Mucosa of rectum (tissue), 2 donors: ENCODE results near the gene MDM4.

Experiments
- H3K27ac ChIP-seq, 2 donors: one replicate each; pipeline ENCODE4 v1.7.0; 2013; ENCODE audit warnings: inconsistent platforms in 2 of 2, low read depth in 2 of 2, low read length in 2 of 2
- H3K27me3 ChIP-seq, 2 donors: one replicate each; pipeline ENCODE4 v1.7.0; 2013; ENCODE audit warnings: low read length in 2 of 2; ENCODE audit not compliant: control insufficient read depth in 2 of 2, insufficient read depth in 2 of 2
- H3K36me3 ChIP-seq, 2 donors: one replicate each; pipeline ENCODE4 v1.7.0; 2013; ENCODE audit warnings: low read length in 2 of 2; ENCODE audit not compliant: control insufficient read depth in 2 of 2, insufficient read depth in 2 of 2
- H3K4me1 ChIP-seq, 2 donors: one replicate each; pipeline ENCODE4 v1.7.0; 2013; ENCODE audit warnings: low read length in 2 of 2, mild to moderate bottlenecking in 1 of 2; ENCODE audit not compliant: control insufficient read depth in 2 of 2, insufficient read depth in 2 of 2
- H3K4me3 ChIP-seq, 2 donors: one replicate each; pipeline ENCODE4 v1.7.0; 2013; ENCODE audit warnings: low read length in 2 of 2
- H3K9ac ChIP-seq, 2 donors: one replicate each; pipeline ENCODE4 v1.7.0; 2013; ENCODE audit warnings: low read length in 2 of 2, low read depth in 1 of 2, mild to moderate bottlenecking in 1 of 2
- H3K9me3 ChIP-seq, 2 donors: one replicate each; pipeline ENCODE4 v1.7.0; 2013; ENCODE audit warnings: low read length in 2 of 2; ENCODE audit not compliant: control insufficient read depth in 2 of 2
- donor health status: healthy.
- donor health status: Normal muscosa, but diverticular disease.

MDM4 gene

DNA sequence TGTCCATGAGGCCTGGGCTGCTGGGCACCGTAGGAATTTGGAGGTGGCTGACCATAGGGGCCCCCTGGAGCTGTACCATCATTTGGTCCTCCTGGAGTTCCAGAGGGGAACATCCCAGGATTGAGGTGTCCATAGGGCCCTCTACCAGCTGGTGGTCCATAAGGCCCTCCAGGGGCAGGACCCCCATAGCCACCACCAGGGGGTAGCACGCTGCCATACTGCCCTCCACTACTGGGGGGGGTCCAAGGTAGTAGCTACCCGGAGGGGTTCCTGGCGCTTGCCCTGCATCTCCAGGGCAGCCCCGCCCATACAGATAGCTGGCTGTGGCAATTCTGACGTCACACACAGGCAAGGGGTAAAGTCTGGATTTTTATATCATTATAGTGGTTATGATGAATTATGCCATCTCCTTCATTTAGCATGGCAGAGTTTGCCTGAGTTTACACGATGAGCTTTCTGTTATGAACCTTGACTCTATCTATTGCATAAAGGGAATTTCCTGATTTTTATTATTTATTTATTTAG is 13.2 kb downstream of the MDM4 start:
- H3K27me3 ChIP-seq = no peaks in the 10 kb centered on the region
- no peak overlapping the region for H3K27ac ChIP-seq
- H3K9ac ChIP-seq = no peak overlapping the region
- no peaks in the 10 kb centered on the region for H3K9me3 ChIP-seq
- no peak overlapping the region for H3K4me3 ChIP-seq
- no peaks in the 10 kb centered on the region for H3K4me1 ChIP-seq
- H3K36me3 ChIP-seq = peaks cover 50 to 72% of the 10 kb centered on the region in 2 donors

DNA sequence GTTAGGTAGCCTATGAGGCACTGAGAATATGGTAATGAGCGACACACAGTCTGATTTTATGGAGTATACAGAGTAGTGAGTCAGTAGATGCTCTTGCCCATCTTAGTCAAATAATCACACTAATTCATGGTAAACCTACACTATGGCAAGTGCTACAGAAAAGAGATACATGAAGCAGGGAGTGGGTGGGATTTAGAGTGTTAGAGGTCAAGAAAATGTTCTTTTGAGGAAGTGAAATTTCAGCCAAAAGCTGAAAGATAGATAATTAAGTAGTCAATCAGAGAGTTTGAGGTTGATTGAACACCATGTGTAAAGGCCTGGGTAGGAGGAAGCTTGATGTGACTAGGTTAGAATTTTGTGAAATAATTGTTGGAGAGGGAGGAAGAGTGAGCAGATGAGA is 14.7 kb downstream of the MDM4 start:
- no peak overlapping the region for H3K4me3 ChIP-seq
- H3K36me3 ChIP-seq = peaks cover 52 to 72% of the 10 kb centered on the region in 2 donors
- H3K9me3 ChIP-seq = no peaks in the 10 kb centered on the region
- no peak overlapping the region for H3K27ac ChIP-seq
- no peaks in the 10 kb centered on the region for H3K27me3 ChIP-seq
- H3K9ac ChIP-seq = no peak overlapping the region
- no peaks in the 10 kb centered on the region for H3K4me1 ChIP-seq

DNA sequence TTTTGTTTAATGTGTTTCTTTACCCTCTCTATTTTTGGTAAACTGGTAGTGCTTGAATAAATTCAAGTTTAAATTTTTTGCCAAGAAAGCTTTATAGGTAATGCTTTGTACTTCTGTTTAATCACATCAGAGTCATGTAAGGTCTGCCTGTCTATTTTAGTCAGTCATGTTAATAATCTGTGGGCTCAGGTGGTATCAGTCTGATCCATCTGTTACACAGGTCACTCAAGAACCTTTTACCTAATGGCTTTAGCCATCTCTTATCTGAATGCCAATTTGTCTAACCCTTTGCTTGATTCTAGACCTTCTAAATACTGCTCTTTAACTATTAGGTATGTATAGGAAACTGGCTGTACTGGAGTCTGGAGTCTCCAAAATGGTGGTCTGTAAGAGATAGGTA is 16.6 kb downstream of the MDM4 start:
- Histone ChIP-seq H3K9ac (no peak overlapping the region), H3K27me3 (no peaks in the 10 kb centered on the region), H3K27ac (no peak overlapping the region), H3K4me3 (no peak overlapping the region), H3K9me3 (no peaks in the 10 kb centered on the region), H3K36me3 (peaks cover 56 to 70% of the 10 kb centered on the region in 2 donors), H3K4me1 (no peaks in the 10 kb centered on the region)

DNA sequence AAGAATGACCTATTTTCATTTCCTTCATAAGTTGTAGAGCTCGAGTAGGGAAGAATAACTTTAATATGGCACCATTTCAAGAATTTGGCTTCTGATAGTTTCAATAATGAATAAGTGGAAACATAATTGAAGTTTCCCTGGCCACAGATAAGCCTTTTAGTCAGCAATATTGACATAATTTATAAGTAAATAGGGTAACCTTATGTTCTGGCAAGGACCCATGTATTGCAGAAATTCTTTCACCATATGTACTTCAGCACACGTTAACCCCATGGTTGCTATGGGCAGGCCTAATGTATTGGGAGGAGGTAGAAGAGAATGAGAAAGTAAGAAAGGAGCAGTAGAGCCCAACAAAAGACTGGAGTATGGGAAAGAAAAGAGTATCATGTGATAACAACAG is 25.4 kb downstream of the MDM4 start:
- Histone ChIP-seq H3K9ac (no peak overlapping the region), H3K9me3 (no peaks in the 10 kb centered on the region), H3K27ac (no peak overlapping the region), H3K4me3 (no peak overlapping the region), H3K27me3 (no peaks in the 10 kb centered on the region), H3K36me3 (peaks cover 56 to 79% of the 10 kb centered on the region in 2 donors), H3K4me1 (no peaks in the 10 kb centered on the region)

DNA sequence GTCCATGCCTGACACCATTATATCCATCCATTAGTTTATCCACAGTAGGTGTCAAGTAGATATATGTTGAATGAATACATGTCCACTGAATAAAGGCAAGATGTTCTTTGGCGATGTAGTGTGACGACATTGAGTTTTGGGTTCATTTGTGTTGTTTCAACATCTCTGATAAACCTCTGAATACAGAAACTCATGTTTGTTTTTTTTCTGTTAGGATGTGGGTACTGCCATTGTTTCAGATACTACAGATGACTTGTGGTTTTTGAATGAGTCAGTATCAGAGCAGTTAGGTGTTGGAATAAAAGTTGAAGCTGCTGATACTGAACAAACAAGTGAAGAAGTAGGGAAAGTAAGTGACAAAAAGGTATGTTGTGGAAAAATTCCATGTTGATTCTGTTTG is 28.1 kb downstream of the MDM4 start:
- H3K36me3 ChIP-seq = peaks cover 67 to 85% of the 10 kb centered on the region in 2 donors
- H3K9ac ChIP-seq = no peak overlapping the region

DNA sequence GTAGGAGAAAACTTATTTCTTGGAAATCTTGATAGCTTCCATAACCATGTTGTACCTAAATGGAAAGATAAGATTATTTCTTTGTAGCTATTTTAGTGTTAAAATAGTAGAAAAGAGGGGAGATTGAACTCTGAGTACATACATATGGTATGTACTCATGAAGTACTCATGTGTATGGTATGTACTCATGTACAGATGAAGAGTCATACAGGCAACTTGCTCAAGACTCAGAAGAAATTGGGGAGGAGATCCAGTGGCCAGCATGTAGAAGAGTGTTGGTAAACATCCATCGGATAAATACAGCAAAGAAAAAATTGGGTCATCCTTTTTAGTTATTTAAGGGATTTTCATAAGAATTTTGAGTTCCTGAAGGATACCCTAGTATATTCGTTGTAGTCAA is 29.0 kb downstream of the MDM4 start:
- peaks cover 71 to 88% of the 10 kb centered on the region in 2 donors for H3K36me3 ChIP-seq
- H3K4me3 ChIP-seq = no peak overlapping the region
- peak overlapping the region in 1 of 2 donors; percentile 35 for H3K27ac ChIP-seq
- H3K4me1 ChIP-seq = no peaks in the 10 kb centered on the region
- H3K9me3 ChIP-seq = no peaks in the 10 kb centered on the region
- H3K9ac ChIP-seq = no peak overlapping the region
- no peaks in the 10 kb centered on the region for H3K27me3 ChIP-seq

More for the DNA sequence above, 28.1 kb downstream of the MDM4 start:
- no peaks in the 10 kb centered on the region for H3K9me3 ChIP-seq
- H3K27me3 ChIP-seq = no peaks in the 10 kb centered on the region
- H3K4me3 ChIP-seq = no peak overlapping the region
- H3K27ac ChIP-seq = no peak overlapping the region
- H3K4me1 ChIP-seq = no peaks in the 10 kb centered on the region

DNA sequence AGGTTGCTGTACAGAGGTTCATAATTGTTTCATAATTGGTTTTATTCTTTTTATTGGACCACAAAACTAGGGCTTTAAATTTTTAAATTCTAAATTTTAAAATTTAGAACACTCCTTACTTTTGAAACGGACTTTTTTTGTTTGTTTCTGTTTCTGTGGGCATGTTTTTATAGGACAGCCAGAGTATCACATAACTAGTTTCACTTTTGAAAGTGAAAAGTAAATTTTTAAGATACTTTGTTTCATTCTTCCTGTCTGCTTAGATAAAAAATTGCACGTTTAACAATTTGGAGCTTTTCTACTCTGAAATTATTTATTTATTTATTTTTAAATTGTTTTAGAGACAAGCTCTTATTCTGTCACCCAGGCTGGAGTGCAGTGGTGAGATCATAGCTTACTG is 29.7 kb downstream of the MDM4 start:
- no peaks in the 10 kb centered on the region for H3K27me3 ChIP-seq
- peak overlapping the region in 1 of 2 donors; percentile 35 for H3K27ac ChIP-seq
- no peak overlapping the region for H3K4me3 ChIP-seq
- no peaks in the 10 kb centered on the region for H3K4me1 ChIP-seq
- no peak overlapping the region for H3K9ac ChIP-seq
- no peaks in the 10 kb centered on the region for H3K9me3 ChIP-seq
- peaks cover 68 to 91% of the 10 kb centered on the region in 2 donors for H3K36me3 ChIP-seq

DNA sequence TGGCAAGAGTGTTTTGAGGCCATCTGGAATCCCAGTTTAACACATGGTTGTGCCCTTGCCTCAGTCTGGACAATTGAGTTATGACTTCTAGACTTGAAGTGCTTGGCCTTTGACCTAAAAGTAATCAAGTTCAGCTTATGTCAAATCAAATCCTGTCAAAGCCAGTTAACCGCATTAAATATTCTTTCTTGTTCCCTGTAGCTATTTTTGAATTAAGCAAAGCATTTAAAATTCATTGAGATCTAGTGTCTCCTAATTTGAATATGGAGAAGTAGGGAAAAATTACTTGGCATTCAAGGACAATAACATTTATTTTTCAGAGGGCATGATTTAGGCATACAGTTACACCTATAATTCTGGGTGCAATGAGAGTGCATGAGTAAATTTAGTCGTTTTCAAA is 32.1 kb downstream of the MDM4 start:
- Histone ChIP-seq H3K36me3 (peaks cover 67 to 80% of the 10 kb centered on the region in 2 donors), H3K27me3 (no peaks in the 10 kb centered on the region), H3K9me3 (no peaks in the 10 kb centered on the region), H3K4me1 (no peaks in the 10 kb centered on the region), H3K27ac (no peak overlapping the region), H3K4me3 (no peak overlapping the region), H3K9ac (no peak overlapping the region)

DNA sequence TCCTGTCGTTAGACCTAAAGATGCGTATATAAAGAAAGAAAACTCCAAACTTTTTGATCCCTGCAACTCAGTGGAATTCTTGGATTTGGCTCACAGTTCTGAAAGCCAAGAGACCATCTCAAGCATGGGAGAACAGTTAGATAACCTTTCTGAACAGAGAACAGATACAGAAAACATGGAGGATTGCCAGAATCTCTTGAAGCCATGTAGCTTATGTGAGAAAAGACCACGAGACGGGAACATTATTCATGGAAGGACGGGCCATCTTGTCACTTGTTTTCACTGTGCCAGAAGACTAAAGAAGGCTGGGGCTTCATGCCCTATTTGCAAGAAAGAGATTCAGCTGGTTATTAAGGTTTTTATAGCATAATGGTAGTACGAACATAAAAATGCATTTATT is 33.1 kb downstream of the MDM4 start:
- Histone ChIP-seq H3K4me3 (no peak overlapping the region), H3K36me3 (peaks cover 56 to 69% of the 10 kb centered on the region in 2 donors), H3K27me3 (no peaks in the 10 kb centered on the region), H3K27ac (no peak overlapping the region), H3K4me1 (no peaks in the 10 kb centered on the region), H3K9me3 (no peaks in the 10 kb centered on the region), H3K9ac (no peak overlapping the region)

DNA sequence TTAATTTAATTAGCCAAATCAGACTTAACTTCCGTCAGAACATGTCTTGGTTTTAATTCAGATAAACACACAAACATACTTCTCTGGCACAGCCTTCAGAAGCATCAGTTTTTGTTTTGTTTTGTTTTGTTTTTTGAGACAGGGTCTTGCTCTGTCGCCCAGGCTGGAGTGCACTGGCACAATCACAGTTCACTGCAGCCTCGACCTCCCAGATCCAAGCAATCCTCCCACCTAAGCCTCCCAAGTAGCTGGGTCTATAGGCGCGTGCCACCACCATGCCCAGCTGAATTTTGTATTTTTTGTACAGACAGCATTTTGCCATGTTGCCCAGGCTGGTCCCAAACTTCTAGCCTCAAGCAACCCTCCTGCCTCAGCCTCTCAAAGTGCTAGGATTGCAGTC is 34.7 kb downstream of the MDM4 start:
- Histone ChIP-seq H3K9ac (no peak overlapping the region), H3K27me3 (no peaks in the 10 kb centered on the region), H3K36me3 (peaks cover 49 to 61% of the 10 kb centered on the region in 2 donors)

More for the DNA sequence above, 34.7 kb downstream of the MDM4 start:
- no peak overlapping the region for H3K27ac ChIP-seq
- H3K4me3 ChIP-seq = no peak overlapping the region
- H3K4me1 ChIP-seq = no peaks in the 10 kb centered on the region
- H3K9me3 ChIP-seq = no peaks in the 10 kb centered on the region
